Neural progenitor cell (in vitro differentiated cells): Measurements from ENCODE around the gene NTM. TPM values are rescaled to one million over a fixed set of nuclear protein-coding genes. Genes with fewer than 3 reads are reported as not detected.

Experiments used
- DNase-seq: peaks from one replicate; pipeline ENCODE4 v3.0.0-alpha.2; 2016; ENCODE audit warnings: low spot score
- H2AFZ ChIP-seq: fragments of 200-600 bp; sonication (generic); replicated peaks from 2 replicates; pipeline ENCODE4 v1.6.1; 2016; ENCODE audit warnings: antibody characterized with exemption
- H3F3A ChIP-seq: fragments of 200-600 bp; sonication (generic); 2 replicates; pipeline ENCODE4 v1.6.1; 2016; ENCODE audit warnings: antibody characterized with exemption, low read depth
- H3K27ac ChIP-seq: fragments of 200-600 bp; sonication (generic); 2 replicates; pipeline ENCODE4 v1.5.1; 2016; ENCODE audit warnings: mild to moderate bottlenecking
- H3K27me3 ChIP-seq: fragments of 200-600 bp; sonication (generic); 2 replicates; pipeline ENCODE4 v1.6.1; 2016; ENCODE audit warnings: mild to moderate bottlenecking, moderate library complexity
- H3K36me3 ChIP-seq: fragments of 200-600 bp; sonication (generic); 2 replicates; pipeline ENCODE4 v1.5.1; 2016
- H3K4me1 ChIP-seq: fragments of 200-600 bp; sonication (generic); 2 replicates; pipeline ENCODE4 v1.6.1; 2016; ENCODE audit warnings: mixed run types
- H3K4me2 ChIP-seq: fragments of 200-600 bp; sonication (generic); 2 replicates; pipeline ENCODE4 v1.6.1; 2016
- H3K4me3 ChIP-seq: fragments of 200-600 bp; sonication (generic); 2 replicates; pipeline ENCODE4 v1.5.1; 2016
- H3K79me2 ChIP-seq: fragments of 200-600 bp; sonication (generic); 2 replicates; pipeline ENCODE4 v1.6.1; 2016; ENCODE audit warnings: low read depth
- H3K9ac ChIP-seq: fragments of 200-600 bp; sonication (generic); 2 replicates; pipeline ENCODE4 v1.6.1; 2016
- H3K9me3 ChIP-seq: fragments of 200-600 bp; sonication (generic); 2 replicates; pipeline ENCODE4 v1.5.1; 2016; ENCODE audit warnings: low read depth
- H4K20me1 ChIP-seq: fragments of 200-600 bp; sonication (generic); 2 replicates; pipeline ENCODE4 v1.6.1; 2016; ENCODE audit warnings: low read depth
- H3K27ac Mint-ChIP-seq: 3 replicates; pipeline ENCODE4 v1.8.0; 2021; ENCODE audit warnings: mixed read lengths
- H3K27me3 Mint-ChIP-seq: 2 replicates; pipeline ENCODE4 v1.8.0; 2022; ENCODE audit warnings: low read depth, mild to moderate bottlenecking, inconsistent platforms, moderate library complexity, mixed read lengths; ENCODE audit not compliant: insufficient read depth
- H3K36me3 Mint-ChIP-seq: 3 replicates; pipeline ENCODE4 v1.8.0; 2021; ENCODE audit warnings: mixed read lengths
- H3K4me1 Mint-ChIP-seq: 3 replicates; pipeline ENCODE4 v1.8.0; 2021; ENCODE audit warnings: mixed read lengths
- H3K4me3 Mint-ChIP-seq: 3 replicates; pipeline ENCODE4 v1.8.0; 2021; ENCODE audit warnings: mild to moderate bottlenecking, moderate library complexity, mixed read lengths
- H3K9me3 Mint-ChIP-seq: 3 replicates; pipeline ENCODE4 v1.8.0; 2020; ENCODE audit warnings: mixed read lengths
- CTCF ChIP-seq: fragments of 200-600 bp; sonication (generic); IDR thresholded peaks from 2 replicates; pipeline ENCODE4 v1.5.1; 2017; ENCODE audit warnings: antibody characterized with exemption, mild to moderate bottlenecking
- EZH2 ChIP-seq: fragments of 200-600 bp; sonication (generic); IDR thresholded peaks from 2 replicates; pipeline ENCODE4 v1.6.1; 2017; ENCODE audit warnings: antibody characterized with exemption, mild to moderate bottlenecking, moderate library complexity
- EZH2phosphoT487 ChIP-seq: fragments of 200-600 bp; sonication (generic); IDR thresholded peaks from 2 replicates; pipeline ENCODE4 v1.6.1; 2017; ENCODE audit warnings: antibody characterized with exemption
- total RNA-seq: library from RNA; depleted of rRNA; stranded (reverse); fragments of >200 nt; gene quantifications from 2 replicates; pipeline ENCODE4 v1.2.3, GENCODE V29; 2015; ENCODE audit warnings: low replicate concordance

NTM gene
- total RNA-seq, 1 donor from 2014 or later, result 4.3 TPM

DNA sequence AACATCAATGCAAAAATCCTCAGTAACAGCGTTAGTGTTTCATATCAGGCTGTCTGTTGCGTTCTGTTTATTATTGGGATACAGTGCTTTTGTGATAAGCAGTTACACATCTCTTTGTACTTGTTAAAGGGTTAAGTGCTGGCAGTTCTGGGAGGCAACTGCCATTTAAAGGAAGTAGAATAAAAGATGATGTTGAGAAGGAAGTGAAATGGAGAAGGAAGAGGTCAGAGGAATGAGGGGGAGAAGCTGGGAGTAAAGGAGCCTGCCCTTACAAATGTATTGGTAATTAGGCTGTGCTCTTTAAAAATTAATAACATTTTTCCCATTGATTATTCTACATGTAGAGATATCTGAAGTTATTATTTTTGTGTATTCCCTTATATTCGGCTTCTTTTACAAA is 674.7 kb downstream of the NTM start:
- H3F3A ChIP-seq, result peaks cover 4% of the 10 kb centered on the region
- Mint-ChIP-seq H3K27me3 (no peaks in the 10 kb centered on the region), H3K27ac (no peak overlapping the region), H3K4me1 (peaks cover 47% of the 10 kb centered on the region), H3K36me3 (peaks cover 2% of the 10 kb centered on the region), H3K9me3 (peaks cover 7% of the 10 kb centered on the region), H3K4me3 (no peak overlapping the region)
- H4K20me1 ChIP-seq, result no peaks in the 10 kb centered on the region
- no peak overlapping the region for H3K4me2 ChIP-seq
- H3K4me1 ChIP-seq, result peaks cover 48% of the 10 kb centered on the region
- TF ChIP-seq EZH2phosphoT487 (no peak), EZH2 (no peak), CTCF (no peak)
- H3K27ac ChIP-seq, result no peak overlapping the region
- H3K4me3 ChIP-seq, result no peak overlapping the region
- H3K36me3 ChIP-seq, result no peaks in the 10 kb centered on the region
- no peak overlapping the region for H2AFZ ChIP-seq
- no peaks in the 10 kb centered on the region for H3K79me2 ChIP-seq
- no peaks in the 10 kb centered on the region for H3K9me3 ChIP-seq
- no peak for DNase-seq
- H3K27me3 ChIP-seq, result no peaks in the 10 kb centered on the region
- H3K9ac ChIP-seq, result no peak overlapping the region

- no peaks in the 10 kb centered on the region for H3K79me2 ChIP-seq
- H4K20me1 ChIP-seq, result no peaks in the 10 kb centered on the region
- H3F3A ChIP-seq, result peaks cover 4% of the 10 kb centered on the region
- DNase-seq, result no peak
- H3K9me3 ChIP-seq, result no peaks in the 10 kb centered on the region
- H3K27ac ChIP-seq, result no peak overlapping the region
- H3K4me2 ChIP-seq, result no peak overlapping the region
- no peak for TF ChIP-seq EZH2
- TF ChIP-seq CTCF, result no peak
- no peak for TF ChIP-seq EZH2phosphoT487
- H3K4me3 ChIP-seq, result no peak overlapping the region
- H3K9ac ChIP-seq, result no peak overlapping the region
- H3K36me3 Mint-ChIP-seq, result peaks cover 2% of the 10 kb centered on the region
- no peaks in the 10 kb centered on the region for H3K27me3 ChIP-seq
- H2AFZ ChIP-seq, result no peak overlapping the region
- H3K4me3 Mint-ChIP-seq, result no peak overlapping the region
- H3K9me3 Mint-ChIP-seq, result peaks cover 7% of the 10 kb centered on the region
- H3K27me3 Mint-ChIP-seq, result no peaks in the 10 kb centered on the region
- no peaks in the 10 kb centered on the region for H3K36me3 ChIP-seq
- peaks cover 57% of the 10 kb centered on the region for H3K4me1 Mint-ChIP-seq
- H3K4me1 ChIP-seq, result peaks cover 55% of the 10 kb centered on the region
- H3K27ac Mint-ChIP-seq, result no peak overlapping the region
Measured at GRCh38 chr11:132046288-132046865, 676.0 kb downstream of the NTM start.

GRCh38 chr11:132047167-132047566 is 676.8 kb downstream of the NTM start:
- no peak overlapping the region for H3K4me3 ChIP-seq
- H3F3A ChIP-seq, result peaks cover under 1% of the 10 kb centered on the region
- H4K20me1 ChIP-seq, result no peaks in the 10 kb centered on the region
- no peaks in the 10 kb centered on the region for H3K79me2 ChIP-seq
- no peak overlapping the region for H2AFZ ChIP-seq
- Mint-ChIP-seq H3K4me1 (peaks cover 51% of the 10 kb centered on the region), H3K27me3 (no peaks in the 10 kb centered on the region), H3K9me3 (peaks cover 7% of the 10 kb centered on the region), H3K36me3 (peaks cover 2% of the 10 kb centered on the region), H3K4me3 (no peak overlapping the region), H3K27ac (no peak overlapping the region)
- no peak overlapping the region for H3K4me2 ChIP-seq
- DNase-seq, result no peak
- H3K27me3 ChIP-seq, result no peaks in the 10 kb centered on the region
- no peak overlapping the region for H3K9ac ChIP-seq
- H3K9me3 ChIP-seq, result no peaks in the 10 kb centered on the region
- no peak overlapping the region for H3K27ac ChIP-seq
- TF ChIP-seq EZH2phosphoT487 (no peak), EZH2 (no peak), CTCF (no peak)
- no peaks in the 10 kb centered on the region for H3K36me3 ChIP-seq
- H3K4me1 ChIP-seq, result peaks cover 47% of the 10 kb centered on the region
